ENCODE results near the gene ECM2.

DNA sequence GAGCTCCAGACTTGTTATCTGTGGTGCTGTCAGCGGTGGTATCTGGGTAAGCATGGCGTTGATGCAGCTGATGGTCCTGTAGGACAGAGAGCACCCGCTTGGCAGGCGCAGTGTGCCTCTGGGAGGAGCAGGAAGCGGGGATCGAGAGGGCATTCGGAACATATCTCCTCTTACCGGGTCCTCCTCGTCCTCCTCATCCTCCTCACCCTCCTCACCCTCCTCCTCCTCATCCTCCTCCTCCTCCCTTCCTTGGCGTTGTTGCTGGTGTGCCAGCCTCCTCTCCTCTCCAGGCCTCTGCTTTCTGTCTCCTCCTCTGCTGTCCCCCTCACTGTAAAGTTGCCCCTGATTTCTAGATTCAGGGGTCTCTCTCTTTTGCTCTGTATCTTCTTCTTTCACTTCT, 21.2 kb downstream of the ECM2 start:
- TF ChIP-seq, protein P1, sequence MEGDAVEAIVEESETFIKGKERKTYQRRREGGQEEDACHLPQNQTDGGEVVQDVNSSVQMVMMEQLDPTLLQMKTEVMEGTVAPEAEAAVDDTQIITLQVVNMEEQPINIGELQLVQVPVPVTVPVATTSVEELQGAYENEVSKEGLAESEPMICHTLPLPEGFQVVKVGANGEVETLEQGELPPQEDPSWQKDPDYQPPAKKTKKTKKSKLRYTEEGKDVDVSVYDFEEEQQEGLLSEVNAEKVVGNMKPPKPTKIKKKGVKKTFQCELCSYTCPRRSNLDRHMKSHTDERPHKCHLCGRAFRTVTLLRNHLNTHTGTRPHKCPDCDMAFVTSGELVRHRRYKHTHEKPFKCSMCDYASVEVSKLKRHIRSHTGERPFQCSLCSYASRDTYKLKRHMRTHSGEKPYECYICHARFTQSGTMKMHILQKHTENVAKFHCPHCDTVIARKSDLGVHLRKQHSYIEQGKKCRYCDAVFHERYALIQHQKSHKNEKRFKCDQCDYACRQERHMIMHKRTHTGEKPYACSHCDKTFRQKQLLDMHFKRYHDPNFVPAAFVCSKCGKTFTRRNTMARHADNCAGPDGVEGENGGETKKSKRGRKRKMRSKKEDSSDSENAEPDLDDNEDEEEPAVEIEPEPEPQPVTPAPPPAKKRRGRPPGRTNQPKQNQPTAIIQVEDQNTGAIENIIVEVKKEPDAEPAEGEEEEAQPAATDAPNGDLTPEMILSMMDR (IDR thresholded peaks at IDR 0.05), result no peak
- no peak for TF ChIP-seq POLR2AphosphoS5 (IDR thresholded peaks at IDR 0.05)

All from upper lobe of left lung (tissue), 4 donors.